Parathyroid adenoma (tissue), 2 donors: ENCODE data around the gene FUT7.

Experiments used
- H2AFZ ChIP-seq: fragments of 300-600 bp; sonication (generic); one replicate; pipeline ENCODE4 v1.7.0; 2017; ENCODE audit warnings: antibody characterized with exemption, mild to moderate bottlenecking
- H3K27ac ChIP-seq: fragments of 300-600 bp; sonication (generic); one replicate; pipeline ENCODE4 v1.7.0; 2017
- H3K27me3 ChIP-seq: fragments of 300-600 bp; sonication (generic); one replicate; pipeline ENCODE4 v1.7.0; 2017; ENCODE audit warnings: low read length; ENCODE audit not compliant: control insufficient read depth, insufficient read depth
- H3K36me3 ChIP-seq: fragments of 300-600 bp; sonication (generic); one replicate; pipeline ENCODE4 v1.7.0; 2017; ENCODE audit warnings: low read length; ENCODE audit not compliant: control insufficient read depth, insufficient read depth
- H3K4me1 ChIP-seq: fragments of 300-600 bp; sonication (generic); one replicate; pipeline ENCODE4 v1.7.0; 2017; ENCODE audit warnings: control low read depth
- H3K4me2 ChIP-seq: fragments of 300-600 bp; sonication (generic); one replicate; pipeline ENCODE4 v1.7.0; 2017; ENCODE audit warnings: low read length
- H3K4me3 ChIP-seq: fragments of 300-600 bp; sonication (generic); one replicate; pipeline ENCODE4 v1.7.0; 2017; ENCODE audit warnings: low read depth, low read length
- H3K79me2 ChIP-seq: fragments of 300-600 bp; sonication (generic); one replicate; pipeline ENCODE4 v1.7.0; 2017; ENCODE audit warnings: control low read depth
- H3K9ac ChIP-seq: fragments of 300-600 bp; sonication (generic); one replicate; pipeline ENCODE4 v1.7.0; 2017; ENCODE audit warnings: mild to moderate bottlenecking
- H3K9me3 ChIP-seq: fragments of 300-600 bp; sonication (generic); one replicate; pipeline ENCODE4 v1.7.0; 2017; ENCODE audit warnings: low read length; ENCODE audit not compliant: control insufficient read depth
- TF ChIP-seq, protein P1 (sequence below): fragments of 300-600 bp; sonication (generic); IDR thresholded peaks from one replicate; pipeline ENCODE4 v1.7.0; 2017; ENCODE audit warnings: antibody characterized with exemption, mild to moderate bottlenecking
- donor health status: primary hyperparathyroidism.

Gene FUT7

DNA sequence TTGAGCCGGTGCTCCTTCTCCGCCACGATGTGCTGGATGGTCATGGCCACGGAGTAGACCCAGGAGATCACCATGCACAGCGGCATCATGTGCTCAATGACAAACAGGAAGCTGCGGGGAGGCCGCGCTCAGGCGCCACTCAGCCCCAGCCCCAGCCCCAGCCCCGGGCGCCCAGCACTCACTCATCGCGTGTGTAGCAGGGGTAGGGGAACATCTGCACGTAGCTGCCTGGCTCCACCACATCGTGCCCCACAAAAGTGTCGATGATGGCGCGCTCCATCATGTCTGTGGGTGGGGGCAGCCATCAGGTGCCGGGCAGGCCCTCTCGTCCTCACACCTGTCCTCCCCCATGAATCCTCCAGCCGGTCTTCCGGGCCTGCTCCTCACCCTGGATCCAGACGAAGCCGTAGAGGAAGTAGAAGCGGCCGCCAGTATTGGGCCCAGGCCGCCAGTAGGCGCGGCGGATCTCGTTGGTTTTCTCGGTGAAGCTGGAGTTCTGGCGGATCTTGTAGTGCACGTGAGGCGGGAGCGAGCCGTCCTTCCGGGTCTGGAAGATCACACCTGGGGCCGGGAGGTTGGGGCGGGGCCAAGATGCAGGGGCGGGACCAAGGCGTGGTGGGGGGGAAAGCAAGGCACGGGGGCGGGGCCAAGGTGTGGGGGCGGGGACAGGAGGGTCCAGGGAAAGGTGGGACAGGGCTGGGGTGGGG is 13.9 kb downstream of the FUT7 start:
- no peak overlapping the region for H2AFZ ChIP-seq
- TF ChIP-seq, protein P1, sequence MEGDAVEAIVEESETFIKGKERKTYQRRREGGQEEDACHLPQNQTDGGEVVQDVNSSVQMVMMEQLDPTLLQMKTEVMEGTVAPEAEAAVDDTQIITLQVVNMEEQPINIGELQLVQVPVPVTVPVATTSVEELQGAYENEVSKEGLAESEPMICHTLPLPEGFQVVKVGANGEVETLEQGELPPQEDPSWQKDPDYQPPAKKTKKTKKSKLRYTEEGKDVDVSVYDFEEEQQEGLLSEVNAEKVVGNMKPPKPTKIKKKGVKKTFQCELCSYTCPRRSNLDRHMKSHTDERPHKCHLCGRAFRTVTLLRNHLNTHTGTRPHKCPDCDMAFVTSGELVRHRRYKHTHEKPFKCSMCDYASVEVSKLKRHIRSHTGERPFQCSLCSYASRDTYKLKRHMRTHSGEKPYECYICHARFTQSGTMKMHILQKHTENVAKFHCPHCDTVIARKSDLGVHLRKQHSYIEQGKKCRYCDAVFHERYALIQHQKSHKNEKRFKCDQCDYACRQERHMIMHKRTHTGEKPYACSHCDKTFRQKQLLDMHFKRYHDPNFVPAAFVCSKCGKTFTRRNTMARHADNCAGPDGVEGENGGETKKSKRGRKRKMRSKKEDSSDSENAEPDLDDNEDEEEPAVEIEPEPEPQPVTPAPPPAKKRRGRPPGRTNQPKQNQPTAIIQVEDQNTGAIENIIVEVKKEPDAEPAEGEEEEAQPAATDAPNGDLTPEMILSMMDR = no peak
- H3K79me2 ChIP-seq = no peaks in the 10 kb centered on the region
- H3K4me3 ChIP-seq = no peak overlapping the region
- no peak overlapping the region for H3K27ac ChIP-seq
- H3K9me3 ChIP-seq = no peaks in the 10 kb centered on the region
- no peak overlapping the region for H3K4me2 ChIP-seq
- H3K27me3 ChIP-seq = no peaks in the 10 kb centered on the region
- H3K4me1 ChIP-seq = no peaks in the 10 kb centered on the region
- H3K9ac ChIP-seq = no peak overlapping the region
- no peaks in the 10 kb centered on the region for H3K36me3 ChIP-seq

GRCh38 chr9:137017071-137017470 is 14.8 kb downstream of the FUT7 start:
- TF ChIP-seq, protein P1 = no peak

DNA sequence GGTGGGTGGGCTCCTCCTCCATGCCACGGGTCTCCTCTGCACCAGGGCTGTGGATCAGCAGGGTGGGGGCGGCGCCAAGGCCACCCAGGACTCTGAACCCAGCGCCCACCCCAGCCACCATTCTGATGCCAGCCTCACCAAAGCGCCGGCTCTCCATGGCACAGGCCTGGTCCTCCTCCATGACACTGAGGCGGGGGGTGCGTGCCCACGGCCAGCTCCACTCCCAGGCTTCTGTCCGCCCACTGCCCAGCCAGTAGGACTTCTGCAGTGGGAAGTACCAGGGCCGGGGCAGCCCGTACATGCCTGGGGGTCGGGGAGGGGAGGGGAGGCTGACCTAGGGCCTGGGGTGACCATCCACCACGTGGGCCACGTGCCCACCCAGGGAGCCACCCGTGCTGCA is 15.5 kb downstream of the FUT7 start:
- no peaks in the 10 kb centered on the region for H3K27me3 ChIP-seq
- no peaks in the 10 kb centered on the region for H3K36me3 ChIP-seq
- H3K27ac ChIP-seq = no peak overlapping the region
- TF ChIP-seq, protein P1 = no peak
- no peak overlapping the region for H3K4me3 ChIP-seq
- H2AFZ ChIP-seq = no peak overlapping the region
- no peak overlapping the region for H3K4me2 ChIP-seq
- no peaks in the 10 kb centered on the region for H3K9me3 ChIP-seq
- no peaks in the 10 kb centered on the region for H3K4me1 ChIP-seq
- H3K79me2 ChIP-seq = no peaks in the 10 kb centered on the region
- no peak overlapping the region for H3K9ac ChIP-seq

More at GRCh38 chr9:137017071-137017470, 14.8 kb downstream of the FUT7 start:
- Histone ChIP-seq H3K9me3 (no peaks in the 10 kb centered on the region), H3K4me3 (no peak overlapping the region), H3K27ac (no peak overlapping the region), H3K4me1 (no peaks in the 10 kb centered on the region), H3K9ac (no peak overlapping the region), H2AFZ (no peak overlapping the region), H3K79me2 (no peaks in the 10 kb centered on the region), H3K36me3 (no peaks in the 10 kb centered on the region), H3K27me3 (no peaks in the 10 kb centered on the region), H3K4me2 (no peak overlapping the region)

GRCh38 chr9:137015976-137016375 is 15.9 kb downstream of the FUT7 start:
- Histone ChIP-seq H3K36me3 (no peaks in the 10 kb centered on the region), H3K4me2 (no peak overlapping the region), H2AFZ (no peak overlapping the region), H3K79me2 (no peaks in the 10 kb centered on the region), H3K9me3 (no peaks in the 10 kb centered on the region), H3K9ac (no peak overlapping the region), H3K4me3 (no peak overlapping the region), H3K4me1 (no peaks in the 10 kb centered on the region), H3K27ac (no peak overlapping the region), H3K27me3 (no peaks in the 10 kb centered on the region)
- TF ChIP-seq, protein P1 = no peak

DNA sequence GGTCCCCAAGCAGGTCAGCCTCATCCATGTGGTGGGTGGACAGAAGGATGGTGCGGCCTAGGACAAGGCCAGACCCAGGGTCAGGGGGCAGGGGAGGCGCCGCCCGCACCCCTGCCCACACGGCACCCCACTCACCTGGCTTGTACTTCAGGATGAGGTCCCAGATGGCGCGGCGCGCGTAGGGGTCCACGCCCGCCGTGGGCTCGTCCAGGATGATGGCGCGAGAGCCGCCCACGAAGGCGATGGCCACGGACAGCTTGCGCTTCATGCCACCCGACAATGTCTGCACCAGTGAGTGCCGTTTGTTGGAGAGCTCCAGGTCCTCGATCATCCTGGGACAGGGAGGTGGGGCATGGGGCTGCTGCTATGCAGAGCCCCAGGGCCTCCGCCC is 16.4 kb downstream of the FUT7 start:
- Histone ChIP-seq H2AFZ (no peak overlapping the region), H3K27me3 (no peaks in the 10 kb centered on the region), H3K9me3 (no peaks in the 10 kb centered on the region), H3K27ac (no peak overlapping the region), H3K4me1 (no peaks in the 10 kb centered on the region), H3K4me3 (no peak overlapping the region), H3K79me2 (no peaks in the 10 kb centered on the region), H3K4me2 (no peak overlapping the region), H3K9ac (no peak overlapping the region), H3K36me3 (no peaks in the 10 kb centered on the region)
- TF ChIP-seq, protein P1 = no peak
